HepG2 (cell line): ENCODE data around the gene COG5. TPM values are rescaled to one million over a fixed set of nuclear protein-coding genes. Genes with fewer than 3 reads are reported as not detected.

ENCODE experiments used
- ATAC-seq: fragments of 200-7000 bp; cut with Tn5 transposase; 3 replicates; pipeline ENCODE4 v1.9.1; 2020; ENCODE audit warnings: mild to moderate bottlenecking, moderate library complexity
- BruUV-seq: library from RNA; stranded (reverse); fragments of 400-500 nt; replicated peaks from 2 replicates; lab custom pipeline; 2021; lab: Mats Ljungman, UMichigan
- CTCF ChIA-PET: fragments of 300-600 bp; formaldehyde crosslinking; extraction: SDS; loops from one replicate; lab custom pipeline; 2021; ENCODE audit warnings: low total read pairs, inconsistent platforms, low intra/inter-chr PET ratio; lab: Yijun Ruan, JAX
- POLR2A ChIA-PET: fragments of 350-600 bp; sonication (Branson Sonifier 250); formaldehyde crosslinking; loops from one replicate; lab custom pipeline; 2020; ENCODE audit warnings: antibody characterized with exemption, inconsistent platforms; lab: Yijun Ruan, JAX
- DNase-seq: peaks from one replicate; pipeline ENCODE4 v3.0.0-alpha.2; 2015; ENCODE audit warnings: low spot score
- FAIRE-seq: peaks from 3 replicates; lab custom pipeline; 2011; peaks lifted over from hg19 to GRCh38; lab: Jason Lieb, UNC
- H2AFZ ChIP-seq: one replicate; pipeline ENCODE4 v1.6.1; 2011; ENCODE audit warnings: low read length, inconsistent platforms
- H3K27ac ChIP-seq: fragments of 300-600 bp; 3 replicates; pipeline ENCODE4 v1.8.0; 2011; ENCODE audit warnings: mixed run types, mild to moderate bottlenecking, mixed read lengths, low read length, inconsistent platforms; ENCODE audit not compliant: insufficient read depth; ENCODE audit errors: extremely low read length
- H3K27me3 ChIP-seq, 2 experiments: fragments of 200-600 bp in 1 of 2; 2 replicates in 1 of 2; 3 replicates in 1 of 2; pipeline versions ENCODE4 v1.6.0 to v1.8.0; 2011; ENCODE audit warnings: low read length in 2 of 2, mild to moderate bottlenecking in 2 of 2, moderate library complexity in 2 of 2, inconsistent platforms in 1 of 2; ENCODE audit not compliant: insufficient read depth in 2 of 2, control insufficient read depth in 1 of 2
- H3K36me3 ChIP-seq, 2 experiments: fragments of 200-600 bp in 1 of 2; replicated peaks in 1 of 2; 2 replicates in 1 of 2; 3 replicates in 1 of 2; pipeline versions ENCODE4 v1.5.1 to v1.8.0; 2011; ENCODE audit warnings: low read length in 2 of 2, inconsistent platforms in 1 of 2; ENCODE audit not compliant: insufficient read depth in 2 of 2, control insufficient read depth in 1 of 2
- H3K4me1 ChIP-seq: 2 replicates; pipeline ENCODE4 v1.5.1; 2012; ENCODE audit warnings: low read length, inconsistent platforms; ENCODE audit not compliant: insufficient read depth
- H3K4me2 ChIP-seq: 2 replicates; pipeline ENCODE4 v1.6.0; 2011; ENCODE audit warnings: low read depth, low read length, inconsistent platforms
- H3K4me3 ChIP-seq, 3 experiments: fragments of 200-600 bp in 1 of 3; sonication (generic), shearing (Covaris generic) in 1 of 3; replicated peaks in 1 of 3; 2 replicates each; pipeline ENCODE4 v1.5.1; 2011 to 2016; ENCODE audit warnings: low read length in 3 of 3, inconsistent platforms in 2 of 3, low read depth in 2 of 3, mild to moderate bottlenecking in 2 of 3, control low read depth in 1 of 3, mixed read lengths in 1 of 3; ENCODE audit not compliant: insufficient read depth in 1 of 3
- H3K79me2 ChIP-seq: one replicate; pipeline ENCODE4 v1.6.1; 2011; ENCODE audit warnings: low read length, inconsistent platforms; ENCODE audit not compliant: insufficient read depth
- H3K9ac ChIP-seq: 2 replicates; pipeline ENCODE4 v1.6.0; 2011; ENCODE audit warnings: mild to moderate bottlenecking, low read depth, low read length, inconsistent platforms; ENCODE audit not compliant: insufficient read depth
- H3K9me3 ChIP-seq: 2 replicates; pipeline ENCODE4 v1.5.1; 2012; ENCODE audit warnings: mild to moderate bottlenecking, low read length
- H4K20me1 ChIP-seq: 2 replicates; pipeline ENCODE4 v1.6.0; 2011; ENCODE audit warnings: inconsistent platforms, mild to moderate bottlenecking, low read length, moderate library complexity; ENCODE audit not compliant: insufficient read depth
- ARID2 ChIP-seq: sonication (generic); formaldehyde crosslinking; IDR thresholded peaks from 2 replicates; pipeline ENCODE4 v1.8.1; 2022; ENCODE audit warnings: mild to moderate bottlenecking, missing genetic modification reagents, borderline replicate concordance
- BCLAF1 ChIP-seq: fragments of 450-650 bp; IDR thresholded peaks from 2 replicates; pipeline ENCODE4 v1.6.1; 2017; ENCODE audit warnings: mild to moderate bottlenecking
- E2F2 ChIP-seq: sonication (generic); formaldehyde crosslinking; IDR thresholded peaks from 2 replicates; pipeline ENCODE4 v1.4.0; 2020; ENCODE audit warnings: missing genetic modification reagents, borderline replicate concordance
- ETS1 ChIP-seq: sonication (generic); formaldehyde crosslinking; IDR thresholded peaks from 2 replicates; pipeline ENCODE4 v1.4.0; 2020; ENCODE audit warnings: missing genetic modification reagents
- FOXA3 ChIP-seq: IDR thresholded peaks from 2 replicates; pipeline ENCODE4 v1.6.1; 2016; ENCODE audit warnings: missing genetic modification reagents, missing compliant biosample characterization
- GATAD2A ChIP-seq: IDR thresholded peaks from 2 replicates; pipeline ENCODE4 v1.6.1; 2016
- GLI4 ChIP-seq: sonication (generic); formaldehyde crosslinking; IDR thresholded peaks from 2 replicates; pipeline ENCODE4 v1.5.1; 2020; ENCODE audit warnings: missing genetic modification reagents, mild to moderate bottlenecking, moderate library complexity, borderline replicate concordance
- HNF4G ChIP-seq, 2 experiments: sonication (generic) in 1 of 2; formaldehyde crosslinking in 1 of 2; IDR thresholded peaks; 2 replicates each; pipeline versions ENCODE4 v1.4.0 to v1.6.1; 2011 to 2020; ENCODE audit warnings: borderline replicate concordance in 2 of 2, low read depth in 2 of 2, mild to moderate bottlenecking in 2 of 2, low read length in 1 of 2, missing genetic modification reagents in 1 of 2, moderate library complexity in 1 of 2
- HOMEZ ChIP-seq: IDR thresholded peaks from 2 replicates; pipeline ENCODE4 v1.6.1; 2016; ENCODE audit warnings: low read depth
- MIXL1 ChIP-seq: IDR thresholded peaks from 2 replicates; pipeline ENCODE4 v1.6.1; 2016
- NFRKB ChIP-seq: fragments of 450-650 bp; IDR thresholded peaks from 2 replicates; pipeline ENCODE4 v1.6.1; 2017
- PRPF4 ChIP-seq: fragments of 200-400 bp; formaldehyde crosslinking; IDR thresholded peaks from 2 replicates; pipeline ENCODE4 v1.6.1; 2016; ENCODE audit warnings: low read length, low read depth; ENCODE audit not compliant: poor library complexity, severe bottlenecking
- RFX3 ChIP-seq: IDR thresholded peaks from 2 replicates; pipeline ENCODE4 v1.6.1; 2016; ENCODE audit warnings: missing biosample characterization, missing genetic modification reagents
- ZFP36L1 ChIP-seq: sonication (generic); formaldehyde crosslinking; IDR thresholded peaks from 2 replicates; pipeline ENCODE4 v1.8.0; 2022; ENCODE audit warnings: mild to moderate bottlenecking, missing genetic modification reagents, moderate library complexity
- ZNF543 ChIP-seq: sonication (generic); formaldehyde crosslinking; IDR thresholded peaks from 2 replicates; pipeline ENCODE4 v1.4.0; 2020; ENCODE audit warnings: mild to moderate bottlenecking, missing genetic modification reagents
- WGBS: methylation state at CpG from one replicate; pipeline ENCODE4 v1.1.6; 2017; ENCODE audit warnings: low lambda C conversion rate; 5-methylcytosine and 5-hydroxymethylcytosine counted together
- in situ Hi-C: cut with HindIII; loops from 2 replicates; pipeline ENCODE4 v1.10.0; 2017; ENCODE audit warnings: low pct_unique_long_range_greater_than_20kb; ENCODE audit not compliant: extremely low pct_ligation_motif_present
- intact Hi-C: fragments of 100-400 bp; cut with micrococcal nuclease; formaldehyde crosslinking; loops from one replicate; pipeline ENCODE4 v1.10.0; 2022; ENCODE audit not compliant: unreplicated experiment
- polyA plus RNA-seq, 8 experiments: library from polyadenylated mRNA; depleted of rRNA in 3 of 8; stranded (reverse) in 7 of 8; unstranded in 1 of 8; fragments of >200 nt; fragmentation: Illumina TruSeq in 4 of 8; extraction: Trizol in 4 of 8; gene quantifications; 2 replicates each; pipeline versions ENCODE4 v1.2.1 to v1.2.3, GENCODE V29; 2011 to 2016; ENCODE audit warnings: low read depth in 4 of 8, missing spikeins in 1 of 8, mixed read lengths in 1 of 8; ENCODE audit not compliant: insufficient read depth in 1 of 8
- total RNA-seq, 5 experiments: library from RNA; depleted of rRNA; stranded (reverse); fragments of >200 nt; fragmentation: Illumina TruSeq; extraction: Trizol; gene quantifications; 2 replicates each; pipeline ENCODE4 v1.2.3, GENCODE V29; 2016; ENCODE audit warnings: low read depth in 1 of 5

The COG5 gene
- total and polyA plus RNA-seq, 2 of the 13 experiments (the other 11 are each of a cell fraction or from before 2014, with no cell fraction given): 20.4 to 31.3 TPM

- ChIA-PET CTCF (no interaction called here), POLR2A (no interaction called here)
- BruUV-seq: no TSS peak
- Histone ChIP-seq H3K9ac (no peak overlapping the region), H3K79me2 (peaks cover 6% of the 10 kb centered on the region), H3K4me1 (0 out of 2 replicates have a peak, but pooled peaks cover 4% of the 10 kb centered on the region), H4K20me1 (no peaks in the 10 kb centered on the region), H3K27ac (no peak overlapping the region), H3K27me3 (no peaks in the 10 kb centered on the region), H3K4me3 (no peak overlapping the region), H3K9me3 (no peaks in the 10 kb centered on the region), H3K36me3 (no peaks in the 10 kb centered on the region; a peak in 1 of 5 replicates), H2AFZ (no peak overlapping the region), H3K4me2 (no peak overlapping the region)
- DNase-seq: peak; percentile 12
- FAIRE-seq: no peak
- ATAC-seq: no peak
- WGBS: 82% methylated on average over 3 of the region's 3 CpGs
- in situ Hi-C loops: no loop called here
- intact Hi-C loops: no loop called here
- TF ChIP-seq ZFP36L1 (CRISPR knock-in tag) (no peak), ETS1 (CRISPR knock-in tag) (no peak), ZNF543 (no peak), NFRKB (no peak), HNF4G (IDR thresholded peaks at IDR 0.05; ENCODE audit: borderline replicate concordance, low read depth, low read length) (no peak), HNF4G (CRISPR knock-in tag; IDR thresholded peaks at IDR 0.05; ENCODE audit: borderline replicate concordance, low read depth) (no peak), GLI4 (CRISPR knock-in tag) (no peak), MIXL1 (CRISPR knock-in tag) (no peak), BCLAF1 (no peak), FOXA3 (peak; percentile 64; the same call in 1 of the 2 replicates), E2F2 (CRISPR knock-in tag) (no peak), PRPF4 (no peak), GATAD2A (CRISPR knock-in tag) (0 out of 2 replicates have a peak, but pooled peaks have one; percentile 24), HOMEZ (CRISPR knock-in tag) (peak; percentile 43; the same call in 1 of the 2 replicates), RFX3 (CRISPR knock-in tag) (no peak), ARID2 (CRISPR knock-in tag) (no peak)
Observed at GRCh38 chr7:107494315-107494751, 69.4 kb downstream of the COG5 start.
